ENCODE results near the gene ASCC2. TPM values are rescaled to one million over a fixed set of nuclear protein-coding genes. Genes with fewer than 3 reads are reported as not detected.
A peak's percentile ranks its signal among the peaks of the same experiment; 100 is the strongest.

ASCC2 gene
- total RNA-seq, 6 experiments from 2014 or later: 41.2 to 56.1 (median 47.4) TPM

DNA sequence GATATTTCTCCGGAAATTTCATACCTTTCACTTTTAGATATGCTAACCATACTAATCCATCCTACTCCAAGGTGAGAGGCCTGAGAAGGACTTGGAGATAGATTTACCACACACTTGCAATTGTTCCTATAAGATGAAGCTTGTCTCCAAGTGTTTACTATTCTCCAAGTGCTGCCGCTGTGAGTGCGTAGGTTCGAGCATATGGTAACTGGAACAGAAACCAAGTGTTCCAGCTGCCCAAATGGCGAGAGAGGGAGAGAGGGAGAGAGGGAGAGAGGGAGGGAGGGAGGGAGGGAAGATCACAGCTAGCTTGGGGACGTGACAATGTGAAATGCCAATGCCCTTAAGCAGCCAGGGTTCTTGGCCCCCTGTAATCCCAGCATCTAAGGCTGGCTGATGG lies 21.5 kb downstream of the ASCC2 start:
- Histone ChIP-seq H3K27me3 (no peaks in the 10 kb centered on the region), H3K4me1 (peaks cover 0 to 81% (median 40%) of the 10 kb centered on the region in 4 donors), H3K27ac (peak overlapping the region in 2 of 3 donors; percentile 56 to 66), H3K4me3 (no peak overlapping the region), H3K9me3 (no peaks in the 10 kb centered on the region), H3K36me3 (peaks cover 0 to 11% (median 0%) of the 10 kb centered on the region in 4 donors)
- intact Hi-C loops (cut with DNase I): no loop called here
- TF ChIP-seq, protein P1, sequence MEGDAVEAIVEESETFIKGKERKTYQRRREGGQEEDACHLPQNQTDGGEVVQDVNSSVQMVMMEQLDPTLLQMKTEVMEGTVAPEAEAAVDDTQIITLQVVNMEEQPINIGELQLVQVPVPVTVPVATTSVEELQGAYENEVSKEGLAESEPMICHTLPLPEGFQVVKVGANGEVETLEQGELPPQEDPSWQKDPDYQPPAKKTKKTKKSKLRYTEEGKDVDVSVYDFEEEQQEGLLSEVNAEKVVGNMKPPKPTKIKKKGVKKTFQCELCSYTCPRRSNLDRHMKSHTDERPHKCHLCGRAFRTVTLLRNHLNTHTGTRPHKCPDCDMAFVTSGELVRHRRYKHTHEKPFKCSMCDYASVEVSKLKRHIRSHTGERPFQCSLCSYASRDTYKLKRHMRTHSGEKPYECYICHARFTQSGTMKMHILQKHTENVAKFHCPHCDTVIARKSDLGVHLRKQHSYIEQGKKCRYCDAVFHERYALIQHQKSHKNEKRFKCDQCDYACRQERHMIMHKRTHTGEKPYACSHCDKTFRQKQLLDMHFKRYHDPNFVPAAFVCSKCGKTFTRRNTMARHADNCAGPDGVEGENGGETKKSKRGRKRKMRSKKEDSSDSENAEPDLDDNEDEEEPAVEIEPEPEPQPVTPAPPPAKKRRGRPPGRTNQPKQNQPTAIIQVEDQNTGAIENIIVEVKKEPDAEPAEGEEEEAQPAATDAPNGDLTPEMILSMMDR (IDR thresholded peaks at IDR 0.05): no peak
- no peak for TF ChIP-seq POLR2A (IDR thresholded peaks at IDR 0.05)
- 48% methylated on average over 6 of the region's 6 CpGs for WGBS (ENCODE audit: insufficient coverage, low coverage, low lambda C conversion rate, missing lambda C conversion rate)
- ATAC-seq (no peak), DNase-seq (no peak)

DNA sequence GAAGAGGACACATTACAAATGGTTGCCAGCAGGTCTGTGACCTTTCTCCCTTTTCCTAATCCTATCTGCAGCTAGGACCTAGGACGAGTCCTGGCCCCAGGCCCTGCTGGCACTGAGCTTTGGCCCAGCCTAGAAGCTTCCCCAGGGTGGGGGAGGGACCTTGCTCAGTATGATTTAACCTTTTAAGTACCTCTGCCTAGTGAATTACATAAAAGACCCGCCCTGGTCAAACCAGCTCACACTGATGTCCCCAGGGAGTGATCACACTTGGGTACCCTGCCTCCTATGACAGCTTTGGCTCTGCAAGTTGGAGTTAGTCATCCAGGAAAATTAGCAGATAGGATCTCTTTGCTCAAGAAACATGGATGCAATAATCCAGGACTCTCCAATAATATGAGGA lies 21.9 kb downstream of the ASCC2 start:
- H3K9me3 ChIP-seq: no peaks in the 10 kb centered on the region
- DNase-seq (peak; percentile 86 to 96 (median 93)), ATAC-seq (peak; percentile 67 to 80 (median 76))
- no peaks in the 10 kb centered on the region for H3K27me3 ChIP-seq
- 17% methylated on average over 1 of the region's 2 CpGs for WGBS (ENCODE audit: insufficient coverage, low coverage, low lambda C conversion rate, missing lambda C conversion rate)
- TF ChIP-seq POLR2A (IDR thresholded peaks at IDR 0.05): no peak
- TF ChIP-seq, protein P1 (IDR thresholded peaks at IDR 0.05): no peak
- H3K4me3 ChIP-seq: no peak overlapping the region
- H3K4me1 ChIP-seq: peaks cover 0 to 80% (median 39%) of the 10 kb centered on the region in 4 donors
- intact Hi-C loops (cut with DNase I): no loop called here
- peaks cover 0 to 11% (median 0%) of the 10 kb centered on the region in 4 donors for H3K36me3 ChIP-seq
- H3K27ac ChIP-seq: peak overlapping the region in 2 of 3 donors; percentile 56 to 66

DNA sequence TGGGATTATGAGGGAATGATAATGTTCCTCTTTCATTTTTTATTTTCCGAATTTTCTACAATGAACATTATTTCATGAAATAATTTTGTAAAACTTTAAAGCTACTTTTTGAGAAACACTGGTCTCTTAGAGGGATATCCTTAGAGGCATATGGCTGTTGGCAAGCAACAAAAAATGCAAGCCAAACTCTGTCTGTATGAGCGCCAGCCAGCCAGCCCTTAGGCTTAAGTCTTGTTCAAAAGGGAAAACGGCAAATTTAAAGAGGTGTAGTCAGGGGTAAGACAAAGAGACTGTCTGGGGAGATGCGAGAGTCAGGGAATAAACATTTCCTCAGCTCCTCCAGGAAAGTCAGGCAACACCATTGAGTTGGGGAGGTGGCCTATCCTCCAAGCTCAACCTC lies 22.5 kb downstream of the ASCC2 start:
- TF ChIP-seq, protein P1 (IDR thresholded peaks at IDR 0.05): no peak
- TF ChIP-seq POLR2A (IDR thresholded peaks at IDR 0.05): no peak
- no peaks in the 10 kb centered on the region for H3K9me3 ChIP-seq
- H3K36me3 ChIP-seq: peaks cover 0 to 11% (median 0%) of the 10 kb centered on the region in 4 donors
- H3K4me1 ChIP-seq: peaks cover 0 to 81% (median 39%) of the 10 kb centered on the region in 4 donors
- no peak overlapping the region for H3K4me3 ChIP-seq
- no peak for DNase-seq
- peak in 1 of 4 donors; percentile 1 for ATAC-seq
- no peaks in the 10 kb centered on the region for H3K27me3 ChIP-seq
- 42% methylated on average over 3 of the region's 4 CpGs for WGBS (ENCODE audit: insufficient coverage, low coverage, low lambda C conversion rate, missing lambda C conversion rate)
- intact Hi-C loops (cut with DNase I): no loop called here
- peak overlapping the region in 2 of 3 donors; percentile 56 to 66 for H3K27ac ChIP-seq

DNA sequence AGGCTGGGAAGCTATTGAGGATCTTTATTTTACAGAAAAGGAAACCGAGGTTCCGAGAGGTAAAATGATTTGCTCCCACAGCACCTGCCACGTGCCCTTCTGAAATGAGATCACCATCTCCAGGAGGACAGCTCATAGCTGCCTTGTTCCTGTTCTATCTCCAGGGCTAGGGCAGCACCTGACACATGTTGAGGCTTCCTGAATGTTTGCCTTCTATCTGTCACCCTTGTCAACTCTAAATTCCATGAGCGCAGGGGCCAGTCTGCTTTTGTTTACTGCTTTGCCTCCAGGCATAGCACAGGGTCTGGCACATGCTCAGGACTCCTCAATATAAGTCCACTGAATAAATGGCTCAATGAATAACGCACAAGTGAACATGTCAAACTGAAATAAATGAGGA lies 24.1 kb downstream of the ASCC2 start:
- 35% methylated on average over 4 of the region's 5 CpGs for WGBS (ENCODE audit: insufficient coverage, low coverage, low lambda C conversion rate, missing lambda C conversion rate)
- DNase-seq: peak in 1 of 3 donors; percentile 41
- Histone ChIP-seq H3K27ac (peak overlapping the region; percentile 21 to 79 (median 56)), H3K27me3 (no peaks in the 10 kb centered on the region), H3K36me3 (peaks cover 0 to 7% (median 0%) of the 10 kb centered on the region in 4 donors), H3K4me1 (peaks cover 0 to 87% (median 41%) of the 10 kb centered on the region in 4 donors), H3K4me3 (no peak overlapping the region), H3K9me3 (no peaks in the 10 kb centered on the region)
- intact Hi-C loops (cut with DNase I): no loop called here
- peak; percentile 27 to 60 (median 48) for ATAC-seq
- no peak for TF ChIP-seq POLR2A (IDR thresholded peaks at IDR 0.05)
- TF ChIP-seq, protein P1 (IDR thresholded peaks at IDR 0.05): no peak
